ENCODE measurements around the gene PLPPR3. TPM values are rescaled to one million over a fixed set of nuclear protein-coding genes. Genes with fewer than 3 reads are reported as not detected.

The PLPPR3 gene
- total RNA-seq, 1 donor from 2014 or later, result not detected

DNA sequence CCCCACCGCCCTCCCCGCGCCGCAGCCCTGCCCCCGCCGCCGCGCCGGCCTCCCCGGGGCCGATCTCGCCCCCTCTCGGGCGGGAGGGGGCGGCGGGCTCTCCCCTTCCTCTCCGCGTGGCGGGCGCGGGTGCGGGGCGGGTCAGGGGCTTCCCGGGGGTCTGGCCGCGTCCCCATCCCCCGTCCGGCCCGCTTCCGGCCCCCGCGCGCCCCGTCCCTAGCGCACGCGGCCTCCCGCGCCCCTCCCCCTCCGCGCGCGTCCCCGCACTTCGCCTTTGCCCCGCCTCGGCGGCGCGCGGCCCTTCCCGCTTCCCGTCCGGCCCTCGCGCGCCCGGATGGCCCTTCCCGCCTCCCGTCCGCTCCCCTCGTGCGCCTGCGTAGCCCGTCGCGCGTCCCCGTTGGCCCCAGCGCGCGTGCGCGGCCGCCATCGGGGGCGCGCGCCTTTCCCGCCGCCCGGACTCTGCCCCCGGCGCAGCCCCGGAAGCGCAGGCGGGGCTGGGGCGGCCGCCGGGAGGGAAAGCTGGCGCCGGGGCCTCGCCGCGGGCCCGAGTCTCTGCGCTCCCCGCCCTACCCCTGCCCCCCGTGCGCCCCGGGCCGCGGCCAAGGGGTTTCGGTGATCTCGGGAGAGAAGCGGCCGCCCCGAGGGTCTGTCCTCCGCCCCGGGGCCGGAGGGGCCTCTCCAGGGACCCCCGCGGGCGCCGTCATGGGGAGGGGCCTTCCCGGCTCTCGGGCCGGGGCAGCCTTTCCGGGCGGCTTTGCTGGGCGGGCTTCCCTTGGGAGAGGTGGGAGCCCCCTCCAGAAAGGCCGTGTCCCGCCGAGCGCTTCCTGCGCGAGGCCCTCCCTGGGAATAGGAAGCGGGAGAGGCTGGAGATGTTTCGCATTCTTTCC, 24.0 kb downstream of the PLPPR3 start:
- Histone ChIP-seq H3K4me1 (peaks cover 58% of the 10 kb centered on the region), H3K27me3 (no peaks in the 10 kb centered on the region), H3K36me3 (no peaks in the 10 kb centered on the region), H3K27ac (peak overlapping the region; percentile 97), H3K4me3 (peak overlapping the region; percentile 85 to 94), H3K9me3 (no peaks in the 10 kb centered on the region)
- TF ChIP-seq POLR2AphosphoS5 (IDR thresholded peaks at IDR 0.05; ENCODE audit: insufficient read depth in 1 of 2, low read depth in 1 of 2), result no peak
- no peak for TF ChIP-seq POLR2A (IDR thresholded peaks at IDR 0.05)
- TF ChIP-seq, protein P1, sequence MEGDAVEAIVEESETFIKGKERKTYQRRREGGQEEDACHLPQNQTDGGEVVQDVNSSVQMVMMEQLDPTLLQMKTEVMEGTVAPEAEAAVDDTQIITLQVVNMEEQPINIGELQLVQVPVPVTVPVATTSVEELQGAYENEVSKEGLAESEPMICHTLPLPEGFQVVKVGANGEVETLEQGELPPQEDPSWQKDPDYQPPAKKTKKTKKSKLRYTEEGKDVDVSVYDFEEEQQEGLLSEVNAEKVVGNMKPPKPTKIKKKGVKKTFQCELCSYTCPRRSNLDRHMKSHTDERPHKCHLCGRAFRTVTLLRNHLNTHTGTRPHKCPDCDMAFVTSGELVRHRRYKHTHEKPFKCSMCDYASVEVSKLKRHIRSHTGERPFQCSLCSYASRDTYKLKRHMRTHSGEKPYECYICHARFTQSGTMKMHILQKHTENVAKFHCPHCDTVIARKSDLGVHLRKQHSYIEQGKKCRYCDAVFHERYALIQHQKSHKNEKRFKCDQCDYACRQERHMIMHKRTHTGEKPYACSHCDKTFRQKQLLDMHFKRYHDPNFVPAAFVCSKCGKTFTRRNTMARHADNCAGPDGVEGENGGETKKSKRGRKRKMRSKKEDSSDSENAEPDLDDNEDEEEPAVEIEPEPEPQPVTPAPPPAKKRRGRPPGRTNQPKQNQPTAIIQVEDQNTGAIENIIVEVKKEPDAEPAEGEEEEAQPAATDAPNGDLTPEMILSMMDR (IDR thresholded peaks at IDR 0.05), result no peak
- intact Hi-C loops (cut with DNase I), result no loop called here
- DNase-seq (ENCODE audit: extremely low spot score in 2 of 2), result no peak

DNA sequence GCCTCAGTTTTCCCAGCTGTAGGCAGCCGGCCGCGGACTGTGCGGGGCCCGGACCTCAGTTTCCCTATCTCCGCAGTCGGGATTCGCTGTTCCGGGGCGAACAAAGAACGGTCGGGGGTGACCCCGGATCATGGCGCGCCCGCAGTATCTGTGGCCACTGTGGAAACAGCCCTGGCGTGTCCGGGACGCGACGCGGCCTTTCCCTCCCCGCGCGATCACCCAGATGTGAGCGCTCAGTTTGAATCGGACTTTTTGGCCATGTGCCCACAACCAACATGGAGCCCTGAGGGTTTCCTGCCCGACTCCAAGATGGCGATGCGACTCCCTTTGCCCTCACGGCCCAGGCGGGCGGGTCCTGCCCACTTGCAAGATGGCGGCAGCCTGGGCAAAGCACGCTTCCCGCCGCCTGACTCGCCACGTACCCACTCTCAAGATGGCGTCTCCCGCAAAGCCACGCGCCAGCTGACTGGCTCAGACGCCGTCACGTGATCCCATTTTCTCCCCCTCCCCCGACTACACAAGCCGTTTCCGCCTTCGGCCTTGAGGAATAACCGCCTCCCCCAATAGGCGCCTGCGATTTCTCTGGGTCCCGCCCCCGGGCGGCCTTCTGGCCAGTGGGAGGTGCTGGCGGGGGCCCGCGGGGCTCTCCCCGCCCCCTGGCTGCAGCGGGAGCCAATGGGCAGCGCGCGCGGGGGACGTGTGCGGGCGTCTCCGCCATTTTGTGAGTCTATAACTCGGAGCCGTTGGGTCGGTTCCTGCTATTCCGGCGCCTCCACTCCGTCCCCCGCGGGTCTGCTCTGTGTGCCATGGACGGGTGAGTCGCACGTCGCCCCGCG, 24.8 kb downstream of the PLPPR3 start, which contains the start of gene PTBP1:
Gene PTBP1 (plus strand): TSS at position 761 of the 836 bp plus-strand sequence. CDS start 46 bp downstream, at position 807.
- intact Hi-C loops (cut with DNase I), result no loop called here
- H3K4me3 ChIP-seq, result peak within 1 kb of the TSS; percentile 85 to 94
- peak within 1 kb of the TSS; percentile 97 for H3K27ac ChIP-seq
- H3K9me3 ChIP-seq, result no peaks in the 10 kb centered on the region
- no peaks in the 10 kb centered on the region for H3K27me3 ChIP-seq
- DNase-seq (ENCODE audit: extremely low spot score in 2 of 2), result peak; percentile 99 to 100
- no peaks in the 10 kb centered on the region for H3K36me3 ChIP-seq
- TF ChIP-seq POLR2A (IDR thresholded peaks at IDR 0.05) (peak in 1 of 2 donors; percentile 62), POLR2AphosphoS5 (IDR thresholded peaks at IDR 0.05; ENCODE audit: insufficient read depth in 1 of 2, low read depth in 1 of 2) (peak; percentile 89 to 97)
- TF ChIP-seq, protein P1 (IDR thresholded peaks at IDR 0.05), result no peak
- peaks cover 52% of the 10 kb centered on the region for H3K4me1 ChIP-seq

DNA sequence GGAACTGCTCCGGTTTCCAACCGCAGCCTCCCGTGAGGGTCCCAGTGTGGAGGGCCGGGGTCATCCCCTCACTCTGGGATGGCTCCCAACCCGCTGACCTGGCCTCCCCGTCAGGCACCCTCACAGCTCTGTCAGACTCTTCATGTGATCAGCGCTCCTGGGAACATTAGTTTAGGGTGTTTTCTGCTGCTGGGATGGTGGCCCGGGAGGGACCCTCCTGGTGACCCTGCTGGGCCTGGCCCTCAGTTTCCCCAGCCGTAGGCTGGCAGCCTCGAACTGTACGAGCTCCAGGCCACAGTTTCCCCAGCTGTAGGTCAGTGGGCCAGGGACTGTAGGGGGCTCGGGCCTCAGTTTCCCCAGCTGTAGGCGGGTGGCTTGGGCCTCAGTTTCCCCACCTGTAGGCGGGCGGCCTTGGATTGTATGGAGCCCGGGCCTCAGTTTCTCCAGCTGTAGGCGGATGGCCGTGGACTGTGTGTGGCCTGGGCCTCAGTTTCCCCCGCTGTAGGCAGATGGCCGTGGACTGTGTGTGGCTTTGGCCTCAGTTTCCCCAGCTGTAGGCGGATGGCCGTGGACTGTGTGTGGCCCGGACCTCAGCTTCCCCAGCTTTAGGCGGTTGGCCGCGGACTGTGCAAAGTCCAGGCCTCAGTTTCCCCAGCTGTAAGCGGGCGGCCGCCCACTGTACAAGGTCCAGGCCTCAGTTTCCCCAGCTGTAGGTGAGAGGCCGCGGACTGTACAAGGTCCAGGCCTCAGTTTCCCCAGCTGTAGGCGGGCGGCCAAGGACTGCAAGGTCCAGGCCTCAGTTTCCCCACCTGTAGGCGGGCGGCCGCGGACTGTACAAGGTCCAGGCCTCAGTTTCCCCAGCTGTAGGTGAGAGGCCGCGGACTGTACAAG, 25.8 kb downstream of the PLPPR3 start:
- Histone ChIP-seq H3K4me1 (peaks cover 43% of the 10 kb centered on the region), H3K27ac (peak overlapping the region; percentile 93), H3K36me3 (no peaks in the 10 kb centered on the region), H3K9me3 (no peaks in the 10 kb centered on the region), H3K27me3 (no peaks in the 10 kb centered on the region), H3K4me3 (peak overlapping the region; percentile 59 to 94)
- no peak for DNase-seq (ENCODE audit: extremely low spot score in 2 of 2)
- intact Hi-C loops (cut with DNase I), result no loop called here
- no peak for TF ChIP-seq POLR2AphosphoS5 (IDR thresholded peaks at IDR 0.05; ENCODE audit: insufficient read depth in 1 of 2, low read depth in 1 of 2)
- TF ChIP-seq, protein P1 (IDR thresholded peaks at IDR 0.05), result no peak
- no peak for TF ChIP-seq POLR2A (IDR thresholded peaks at IDR 0.05)

DNA sequence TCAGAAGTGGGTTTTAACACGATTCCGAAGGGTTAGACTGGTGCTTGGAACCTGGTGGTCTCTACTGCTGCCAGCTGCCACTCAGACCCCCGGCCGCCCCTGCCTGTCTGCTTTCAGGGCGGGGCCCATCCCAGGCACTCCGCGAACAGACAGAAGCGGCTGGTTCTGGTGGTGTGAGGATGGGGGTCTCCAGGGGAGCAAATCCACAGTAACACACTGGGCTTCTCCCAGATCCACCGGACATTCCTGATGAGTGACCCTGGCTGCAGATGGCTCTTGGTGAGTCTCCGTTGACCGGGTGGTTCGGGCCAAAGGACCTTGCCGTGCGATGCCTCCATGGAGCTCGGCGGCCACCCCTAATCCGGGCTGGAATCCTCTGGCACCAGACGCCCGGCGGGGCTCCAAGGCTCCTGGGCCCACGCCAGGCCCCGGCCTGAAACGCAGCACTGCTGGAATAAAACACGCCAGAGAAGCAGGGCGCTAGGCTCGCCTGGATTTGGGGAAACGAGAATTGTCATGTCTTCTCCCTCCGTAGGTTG, 26.6 kb downstream of the PLPPR3 start:
- DNase-seq (ENCODE audit: extremely low spot score in 2 of 2), result no peak
- Histone ChIP-seq H3K27ac (peak overlapping the region; percentile 93), H3K27me3 (no peaks in the 10 kb centered on the region), H3K9me3 (no peaks in the 10 kb centered on the region), H3K4me3 (no peak overlapping the region), H3K36me3 (no peaks in the 10 kb centered on the region), H3K4me1 (peaks cover 35% of the 10 kb centered on the region)
- TF ChIP-seq, protein P1 (IDR thresholded peaks at IDR 0.05), result no peak
- TF ChIP-seq POLR2A (IDR thresholded peaks at IDR 0.05), result no peak
- no peak for TF ChIP-seq POLR2AphosphoS5 (IDR thresholded peaks at IDR 0.05; ENCODE audit: insufficient read depth in 1 of 2, low read depth in 1 of 2)
- intact Hi-C loops (cut with DNase I), result no loop called here

All from vagina (tissue), 2 donors.